ENCODE results near the gene RFX7. TPM values are rescaled to one million over a fixed set of nuclear protein-coding genes. Genes with fewer than 3 reads are reported as not detected.

RFX7 gene
- total RNA-seq, 2 experiments from 2014 or later = 22.5 to 23.6 TPM

- Histone ChIP-seq H3K36me3 (ENCODE audit: insufficient read depth, low read length) (no peaks in the 10 kb centered on the region), H3K9me3 (ENCODE audit: control insufficient read depth in 1 of 2, insufficient read depth in 1 of 2, low read length in 2 of 2) (no peaks in the 10 kb centered on the region), H3K27me3 (ENCODE audit: control insufficient read depth in 1 of 2, insufficient read depth in 2 of 2, low read length in 2 of 2) (no peaks in the 10 kb centered on the region), H3K4me1 (ENCODE audit: insufficient read depth, low read length) (peaks cover 22% of the 10 kb centered on the region), H3K27ac (ENCODE audit: low read depth in 1 of 2, low read length in 2 of 2) (no peak overlapping the region), H3K4me3 (ENCODE audit: low read length) (no peak overlapping the region)
- Mint-ChIP-seq H3K4me3 (no peak overlapping the region), H3K9me3 (no peaks in the 10 kb centered on the region), H3K27ac (peak overlapping the region; percentile 89), H3K36me3 (ENCODE audit: low read depth) (no peaks in the 10 kb centered on the region), H3K27me3 (no peaks in the 10 kb centered on the region), H3K4me1 (ENCODE audit: low read depth) (peaks cover 50% of the 10 kb centered on the region)
- DNase-seq = no peak
- TF ChIP-seq, protein P1, sequence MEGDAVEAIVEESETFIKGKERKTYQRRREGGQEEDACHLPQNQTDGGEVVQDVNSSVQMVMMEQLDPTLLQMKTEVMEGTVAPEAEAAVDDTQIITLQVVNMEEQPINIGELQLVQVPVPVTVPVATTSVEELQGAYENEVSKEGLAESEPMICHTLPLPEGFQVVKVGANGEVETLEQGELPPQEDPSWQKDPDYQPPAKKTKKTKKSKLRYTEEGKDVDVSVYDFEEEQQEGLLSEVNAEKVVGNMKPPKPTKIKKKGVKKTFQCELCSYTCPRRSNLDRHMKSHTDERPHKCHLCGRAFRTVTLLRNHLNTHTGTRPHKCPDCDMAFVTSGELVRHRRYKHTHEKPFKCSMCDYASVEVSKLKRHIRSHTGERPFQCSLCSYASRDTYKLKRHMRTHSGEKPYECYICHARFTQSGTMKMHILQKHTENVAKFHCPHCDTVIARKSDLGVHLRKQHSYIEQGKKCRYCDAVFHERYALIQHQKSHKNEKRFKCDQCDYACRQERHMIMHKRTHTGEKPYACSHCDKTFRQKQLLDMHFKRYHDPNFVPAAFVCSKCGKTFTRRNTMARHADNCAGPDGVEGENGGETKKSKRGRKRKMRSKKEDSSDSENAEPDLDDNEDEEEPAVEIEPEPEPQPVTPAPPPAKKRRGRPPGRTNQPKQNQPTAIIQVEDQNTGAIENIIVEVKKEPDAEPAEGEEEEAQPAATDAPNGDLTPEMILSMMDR (IDR thresholded peaks at IDR 0.05) = no peak
- CTCF ChIA-PET = interaction anchor here (2.0 kb wide), 1 partner anchor 11 kb away, joined by 6 read pairs; no protein-coding TSS in a partner anchor
- POLR2A ChIA-PET = interaction anchor here (1.5 kb wide), 1 partner anchor 13 kb away, joined by 4 read pairs; no protein-coding TSS in a partner anchor
- no peak for ATAC-seq (ENCODE audit: poor library complexity)
- intact Hi-C loops (cut with DNase I, micrococcal nuclease) = loop anchor here (2.0 to 5.0 kb wide), 3 partner anchors 49 to 203 kb away; partner anchors contain the start of gene NEDD4 (in 2 of the 2)
These were observed 201.6 kb downstream of the RFX7 start for GRCh38 chr15:56042031-56042430.

GRCh38 chr15:56040081-56041035 lies 203.3 kb downstream of the RFX7 start:
- ATAC-seq (ENCODE audit: poor library complexity) (no peak), DNase-seq (peak in 2 of 14 experiments; percentile 45 to 60)
- no peak overlapping the region for H3K4me3 ChIP-seq (ENCODE audit: low read length)
- intact Hi-C loops (cut with DNase I, micrococcal nuclease) = loop anchor here in 1 of 2 experiments (5.0 kb wide), 1 partner anchor 48 kb away; the partner anchor contains the start of gene NEDD4
- H3K4me1 ChIP-seq (ENCODE audit: insufficient read depth, low read length) = peaks cover 22% of the 10 kb centered on the region
- H3K27me3 Mint-ChIP-seq = no peaks in the 10 kb centered on the region
- H3K4me3 Mint-ChIP-seq = no peak overlapping the region
- H3K9me3 ChIP-seq (ENCODE audit: control insufficient read depth in 1 of 2, insufficient read depth in 1 of 2, low read length in 2 of 2) = no peaks in the 10 kb centered on the region
- H3K27me3 ChIP-seq (ENCODE audit: control insufficient read depth in 1 of 2, insufficient read depth in 2 of 2, low read length in 2 of 2) = no peaks in the 10 kb centered on the region
- POLR2A ChIA-PET = no interaction called here
- H3K27ac ChIP-seq (ENCODE audit: low read depth in 1 of 2, low read length in 2 of 2) = no peak overlapping the region
- no peaks in the 10 kb centered on the region for H3K36me3 ChIP-seq (ENCODE audit: insufficient read depth, low read length)
- no peaks in the 10 kb centered on the region for H3K36me3 Mint-ChIP-seq (ENCODE audit: low read depth)
- H3K4me1 Mint-ChIP-seq (ENCODE audit: low read depth) = peaks cover 50% of the 10 kb centered on the region
- CTCF ChIA-PET = no interaction called here
- no peaks in the 10 kb centered on the region for H3K9me3 Mint-ChIP-seq
- peak overlapping the region; percentile 12 for H3K27ac Mint-ChIP-seq
- TF ChIP-seq, protein P1 (IDR thresholded peaks at IDR 0.05) = no peak

- peaks cover 19% of the 10 kb centered on the region for H3K4me1 ChIP-seq (ENCODE audit: insufficient read depth, low read length)
- POLR2A ChIA-PET = no interaction called here
- DNase-seq (no peak), ATAC-seq (ENCODE audit: poor library complexity) (no peak)
- no peaks in the 10 kb centered on the region for H3K36me3 Mint-ChIP-seq (ENCODE audit: low read depth)
- intact Hi-C loops (cut with DNase I, micrococcal nuclease) = no loop called here
- no peak overlapping the region for H3K4me3 Mint-ChIP-seq
- H3K9me3 Mint-ChIP-seq = no peaks in the 10 kb centered on the region
- no peaks in the 10 kb centered on the region for H3K9me3 ChIP-seq (ENCODE audit: control insufficient read depth in 1 of 2, insufficient read depth in 1 of 2, low read length in 2 of 2)
- TF ChIP-seq, protein P1 (IDR thresholded peaks at IDR 0.05) = no peak
- CTCF ChIA-PET = no interaction called here
- no peak overlapping the region for H3K27ac ChIP-seq (ENCODE audit: low read depth in 1 of 2, low read length in 2 of 2)
- no peaks in the 10 kb centered on the region for H3K27me3 Mint-ChIP-seq
- no peak overlapping the region for H3K4me3 ChIP-seq (ENCODE audit: low read length)
- H3K36me3 ChIP-seq (ENCODE audit: insufficient read depth, low read length) = no peaks in the 10 kb centered on the region
- H3K4me1 Mint-ChIP-seq (ENCODE audit: low read depth) = peaks cover 37% of the 10 kb centered on the region
- peak overlapping the region; percentile 63 for H3K27ac Mint-ChIP-seq
- no peaks in the 10 kb centered on the region for H3K27me3 ChIP-seq (ENCODE audit: control insufficient read depth in 1 of 2, insufficient read depth in 2 of 2, low read length in 2 of 2)
These were observed 205.0 kb downstream of the RFX7 start for GRCh38 chr15:56038707-56039106.
